GM23248 (cell line): ENCODE results near the gene PAFAH2. TPM values are rescaled to one million over a fixed set of nuclear protein-coding genes. Genes with fewer than 3 reads are reported as not detected.
A peak's percentile ranks its signal among the peaks of the same experiment; 100 is the strongest.

Experiments
- DNase-seq: peaks from one replicate; pipeline ENCODE4 v3.0.0-alpha.2; 2015
- H2AFZ ChIP-seq: fragments of 200-600 bp; sonication (generic); 2 replicates; pipeline ENCODE4 v1.6.1; 2016; ENCODE audit warnings: antibody characterized with exemption
- H3F3A ChIP-seq: fragments of 200-600 bp; sonication (generic); 2 replicates; pipeline ENCODE4 v1.6.1; 2016; ENCODE audit warnings: mild to moderate bottlenecking, antibody characterized with exemption, mixed run types; ENCODE audit not compliant: insufficient read depth
- H3K27ac ChIP-seq: fragments of 200-600 bp; sonication (generic); 2 replicates; pipeline ENCODE4 v1.5.1; 2016; ENCODE audit warnings: mild to moderate bottlenecking
- H3K27me3 ChIP-seq: fragments of 200-600 bp; sonication (generic); replicated peaks from 2 replicates; pipeline ENCODE4 v1.6.1; 2016; ENCODE audit warnings: mild to moderate bottlenecking; ENCODE audit not compliant: insufficient read depth
- H3K36me3 ChIP-seq: fragments of 200-600 bp; sonication (generic); 2 replicates; pipeline ENCODE4 v1.6.1; 2016; ENCODE audit warnings: low read depth, mild to moderate bottlenecking
- H3K4me1 ChIP-seq: fragments of 200-600 bp; sonication (generic); 2 replicates; pipeline ENCODE4 v1.6.1; 2016; ENCODE audit warnings: mild to moderate bottlenecking; ENCODE audit not compliant: insufficient read depth
- H3K4me2 ChIP-seq: fragments of 200-600 bp; sonication (generic); one replicate; pipeline ENCODE4 v1.6.1; 2016; ENCODE audit warnings: mild to moderate bottlenecking; ENCODE audit not compliant: unreplicated experiment
- H3K4me3 ChIP-seq: fragments of 200-600 bp; sonication (generic); 2 replicates; pipeline ENCODE4 v1.5.1; 2016; ENCODE audit warnings: mild to moderate bottlenecking
- H3K79me2 ChIP-seq: fragments of 200-600 bp; sonication (generic); 2 replicates; pipeline ENCODE4 v1.6.1; 2016; ENCODE audit warnings: mild to moderate bottlenecking; ENCODE audit not compliant: insufficient read depth
- H3K9ac ChIP-seq: fragments of 200-600 bp; sonication (generic); 2 replicates; pipeline ENCODE4 v1.6.1; 2016; ENCODE audit warnings: mild to moderate bottlenecking
- H3K9me2 ChIP-seq: fragments of 200-600 bp; sonication (generic); 2 replicates; pipeline ENCODE4 v1.6.1; 2016; ENCODE audit warnings: mixed run types, mild to moderate bottlenecking, moderate library complexity; ENCODE audit not compliant: insufficient read depth
- H3K9me3 ChIP-seq: fragments of 200-600 bp; sonication (generic); one replicate; pipeline ENCODE4 v1.6.1; 2017; ENCODE audit warnings: low read depth
- H4K20me1 ChIP-seq: fragments of 200-600 bp; sonication (generic); 2 replicates; pipeline ENCODE4 v1.6.0; 2016; ENCODE audit not compliant: insufficient read depth
- EZH2 ChIP-seq: fragments of 200-600 bp; sonication (generic); IDR thresholded peaks from 2 replicates; pipeline ENCODE4 v1.6.1; 2018; ENCODE audit warnings: antibody characterized with exemption, mild to moderate bottlenecking; ENCODE audit not compliant: insufficient read depth, poor library complexity, severe bottlenecking
- EZH2phosphoT487 ChIP-seq: fragments of 200-600 bp; sonication (generic); IDR thresholded peaks from 2 replicates; pipeline ENCODE4 v1.6.1; 2018; ENCODE audit warnings: antibody characterized with exemption, moderate library complexity, mild to moderate bottlenecking, low read depth; ENCODE audit not compliant: insufficient read depth
- WGBS, 2 experiments: methylation state at CpG; one replicate each; pipeline ENCODE4 v1.1.6; 2015 to 2017; ENCODE audit warnings: low lambda C conversion rate in 2 of 2, low coverage in 1 of 2; ENCODE audit errors: missing lambda C conversion rate in 2 of 2; 5-methylcytosine and 5-hydroxymethylcytosine counted together
- in situ Hi-C: fragments of 300-500 bp; cut with MboI; formaldehyde crosslinking; loops from 2 replicates; pipeline ENCODE4 v1.15.0; 2020
- polyA plus RNA-seq: library from polyadenylated mRNA; unstranded; fragments of >200 nt; fragmentation: Nextera tagmentation; extraction: Ambion mirVana; gene quantifications from 2 replicates; pipeline ENCODE4 v1.2.1, GENCODE V29; 2016
- total RNA-seq: library from RNA; depleted of rRNA; stranded (reverse); fragments of >200 nt; shearing (Covaris generic); gene quantifications from 2 replicates; pipeline ENCODE4 v1.2.3, GENCODE V29; 2014

The PAFAH2 gene
- total and polyA plus RNA-seq, 2 experiments from 2014 or later, result 9.5 to 10.7 TPM

DNA sequence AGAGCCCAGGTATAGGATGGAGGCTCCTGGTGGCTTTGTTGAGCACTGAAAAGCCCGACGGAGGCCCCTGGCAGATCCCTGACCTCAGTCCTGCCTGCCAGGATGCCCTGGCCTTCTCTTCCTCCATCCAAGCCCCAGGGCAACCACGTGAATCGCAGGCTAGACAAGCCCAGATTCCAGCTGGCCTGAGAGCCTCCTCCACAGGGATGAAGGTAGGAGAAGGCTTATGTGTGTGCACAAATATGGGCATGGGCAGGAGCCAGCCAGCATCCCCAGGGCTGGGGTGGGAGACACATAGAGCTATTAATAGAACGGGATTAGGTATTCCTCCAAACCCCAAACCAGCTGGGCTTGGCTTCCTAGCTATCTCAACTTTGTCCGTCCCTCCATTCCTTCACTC lies 19.7 kb upstream of the PAFAH2 start:
- Histone ChIP-seq H3K4me3 (no peak overlapping the region), H4K20me1 (no peaks in the 10 kb centered on the region), H3K9me3 (no peaks in the 10 kb centered on the region), H2AFZ (0 out of 2 replicates have a peak overlapping the region, but pooled peaks have one; percentile 3), H3K27ac (no peak overlapping the region), H3K9me2 (no peaks in the 10 kb centered on the region), H3K36me3 (no peaks in the 10 kb centered on the region), H3K79me2 (no peaks in the 10 kb centered on the region), H3K9ac (no peak overlapping the region), H3F3A (peaks cover 24% of the 10 kb centered on the region), H3K4me2 (no peak overlapping the region), H3K4me1 (peaks cover 70% of the 10 kb centered on the region), H3K27me3 (no peaks in the 10 kb centered on the region)
- 58 to 60% methylated on average over 6 of the region's 6 CpGs for WGBS, 2 experiments
- TF ChIP-seq EZH2phosphoT487 (no peak), EZH2 (no peak)
- peak; percentile 45 for DNase-seq
- in situ Hi-C loops, result no loop called here

DNA sequence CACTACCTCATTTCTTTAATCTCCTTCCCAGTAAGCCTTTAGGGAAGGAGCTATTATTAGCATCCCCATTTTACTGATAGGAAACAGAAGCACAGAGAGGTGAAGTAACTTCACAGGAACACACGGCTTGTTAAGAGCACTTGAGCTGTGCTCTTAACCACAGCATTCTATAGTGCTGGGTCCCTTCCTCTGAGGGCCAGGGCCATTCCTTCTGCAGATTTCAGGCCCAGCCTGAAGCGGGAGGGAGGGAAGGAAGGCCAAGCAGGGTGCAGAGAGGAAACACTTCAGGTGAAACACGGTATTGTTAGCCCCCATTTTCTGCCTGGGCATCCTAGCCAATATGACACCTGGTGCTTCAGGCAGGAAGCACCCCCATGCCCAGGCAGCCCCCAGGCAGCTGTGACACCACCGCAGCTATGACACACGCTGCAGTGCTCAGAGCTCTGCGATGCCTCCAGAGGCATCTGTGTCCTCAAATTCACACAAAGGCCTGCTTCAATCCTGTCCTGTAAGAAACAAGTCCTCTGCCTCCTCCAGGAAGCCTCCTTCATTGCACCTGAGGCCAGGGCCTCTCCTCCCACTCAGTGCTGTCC lies 19.2 kb upstream of the PAFAH2 start:
- Histone ChIP-seq H3K9me3 (no peaks in the 10 kb centered on the region), H3K4me2 (no peak overlapping the region), H3K36me3 (no peaks in the 10 kb centered on the region), H3K27me3 (no peaks in the 10 kb centered on the region), H2AFZ (no peak overlapping the region), H3K79me2 (no peaks in the 10 kb centered on the region), H3K27ac (no peak overlapping the region), H3K9me2 (no peaks in the 10 kb centered on the region), H3K4me3 (no peak overlapping the region), H3K9ac (no peak overlapping the region), H3K4me1 (peaks cover 64% of the 10 kb centered on the region), H3F3A (peaks cover 24% of the 10 kb centered on the region), H4K20me1 (no peaks in the 10 kb centered on the region)
- in situ Hi-C loops, result no loop called here
- TF ChIP-seq EZH2phosphoT487 (no peak), EZH2 (no peak)
- no peak for DNase-seq
- WGBS, 2 experiments, result 77 to 79% methylated on average over 6 of the region's 6 CpGs

GRCh38 chr1:26016258-26016952 lies 18.5 kb upstream of the PAFAH2 start:
- DNase-seq, result no peak
- WGBS, 2 experiments, result 86% methylated on average over 10 of the region's 10 CpGs
- no peaks in the 10 kb centered on the region for H3K9me3 ChIP-seq

DNA sequence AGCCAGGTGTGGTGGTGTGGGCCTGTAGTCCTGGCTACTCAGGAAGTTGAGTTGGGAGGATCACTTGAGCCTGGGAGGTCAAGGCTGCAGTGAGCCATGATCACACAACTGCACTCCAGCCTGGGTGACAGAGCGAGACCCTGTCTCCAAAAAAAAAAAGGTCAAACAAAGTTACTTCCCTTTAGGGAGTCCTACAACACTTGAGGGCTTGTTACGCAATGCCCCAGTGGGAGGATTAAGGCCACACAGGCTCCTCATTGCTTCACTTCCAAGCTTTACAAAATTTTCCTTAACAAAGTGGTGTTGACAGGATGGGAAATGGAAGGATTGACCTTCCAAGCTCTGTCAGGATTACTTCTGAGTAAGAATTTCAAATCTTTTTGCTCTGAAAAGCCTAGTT lies 17.5 kb upstream of the PAFAH2 start:
- H3K27me3 ChIP-seq, result no peaks in the 10 kb centered on the region
- no peak overlapping the region for H3K4me3 ChIP-seq
- DNase-seq, result peak; percentile 80
- no peaks in the 10 kb centered on the region for H3K36me3 ChIP-seq
- H3K9me2 ChIP-seq, result no peaks in the 10 kb centered on the region
- H2AFZ ChIP-seq, result no peak overlapping the region
- WGBS, 2 experiments, result 89 to 92% methylated on average over 2 of the region's 2 CpGs
- in situ Hi-C loops, result no loop called here
- H3K9ac ChIP-seq, result no peak overlapping the region
- no peaks in the 10 kb centered on the region for H4K20me1 ChIP-seq
- no peaks in the 10 kb centered on the region for H3K9me3 ChIP-seq
- no peak for TF ChIP-seq EZH2phosphoT487
- no peak for TF ChIP-seq EZH2
- H3K4me2 ChIP-seq, result peak overlapping the region; percentile 16
- H3F3A ChIP-seq, result peaks cover 23% of the 10 kb centered on the region
- peaks cover 52% of the 10 kb centered on the region for H3K4me1 ChIP-seq
- H3K79me2 ChIP-seq, result no peaks in the 10 kb centered on the region
- peak overlapping the region; percentile 13; the same call in 1 of the 2 replicates for H3K27ac ChIP-seq

More at GRCh38 chr1:26016258-26016952, 18.5 kb upstream of the PAFAH2 start:
- no peak overlapping the region for H2AFZ ChIP-seq
- no peak overlapping the region for H3K4me2 ChIP-seq
- H3F3A ChIP-seq, result peaks cover 24% of the 10 kb centered on the region
- H3K27me3 ChIP-seq, result no peaks in the 10 kb centered on the region
- H3K9ac ChIP-seq, result no peak overlapping the region
- in situ Hi-C loops, result no loop called here
- H3K27ac ChIP-seq, result no peak overlapping the region
- no peaks in the 10 kb centered on the region for H3K9me2 ChIP-seq
- H3K36me3 ChIP-seq, result no peaks in the 10 kb centered on the region
- no peak overlapping the region for H3K4me3 ChIP-seq
- TF ChIP-seq EZH2 (no peak), EZH2phosphoT487 (no peak)
- no peaks in the 10 kb centered on the region for H3K79me2 ChIP-seq
- H3K4me1 ChIP-seq, result peaks cover 63% of the 10 kb centered on the region
- no peaks in the 10 kb centered on the region for H4K20me1 ChIP-seq
